ENCODE data around the gene IFNL1.
"Not testable (repeated sequence)": the region's sequence is repeated elsewhere in the genome, so short reads cannot be mapped to it uniquely, and the experiment has no call there.

The IFNL1 gene

DNA sequence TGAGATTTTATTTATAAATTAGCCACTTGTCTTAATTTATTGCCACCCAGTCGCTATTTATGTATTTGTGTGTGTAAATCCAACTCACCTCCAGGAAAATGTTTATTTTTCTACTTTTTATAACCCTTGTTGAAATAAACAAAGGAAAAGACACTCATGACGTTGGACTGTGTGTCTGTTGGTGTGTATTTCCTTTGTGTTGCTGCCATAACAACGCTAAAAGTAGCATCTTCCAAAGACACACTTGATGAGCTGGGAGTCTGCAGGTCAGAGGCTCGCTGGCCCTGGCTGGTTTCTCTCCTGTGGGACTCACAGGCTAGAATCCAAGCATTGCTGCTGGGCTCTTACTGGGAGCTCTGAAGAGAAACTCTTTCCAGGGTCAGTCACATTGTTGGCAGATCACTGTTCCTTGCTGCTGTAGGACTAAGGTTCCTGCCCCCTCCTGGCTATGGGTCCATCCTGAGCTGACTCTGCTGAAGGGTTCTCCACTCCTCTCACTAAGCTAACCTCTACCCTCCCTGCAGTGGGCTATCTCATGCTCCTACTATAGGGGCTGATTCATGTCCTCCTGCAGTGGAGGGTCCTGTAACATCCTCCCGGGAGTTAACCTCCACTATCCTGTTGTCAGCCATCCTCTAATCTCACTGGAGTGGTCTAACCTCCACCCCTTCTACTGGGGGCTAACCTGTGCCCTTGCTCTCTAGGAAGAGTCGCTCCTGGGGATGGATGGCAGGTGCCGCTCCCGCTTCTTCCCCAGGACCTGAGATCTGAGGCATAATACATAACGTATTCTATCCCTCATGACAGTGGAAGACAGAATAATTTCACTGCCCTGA, 26.0 kb upstream of the IFNL1 start:
- TF ChIP-seq, protein P1, sequence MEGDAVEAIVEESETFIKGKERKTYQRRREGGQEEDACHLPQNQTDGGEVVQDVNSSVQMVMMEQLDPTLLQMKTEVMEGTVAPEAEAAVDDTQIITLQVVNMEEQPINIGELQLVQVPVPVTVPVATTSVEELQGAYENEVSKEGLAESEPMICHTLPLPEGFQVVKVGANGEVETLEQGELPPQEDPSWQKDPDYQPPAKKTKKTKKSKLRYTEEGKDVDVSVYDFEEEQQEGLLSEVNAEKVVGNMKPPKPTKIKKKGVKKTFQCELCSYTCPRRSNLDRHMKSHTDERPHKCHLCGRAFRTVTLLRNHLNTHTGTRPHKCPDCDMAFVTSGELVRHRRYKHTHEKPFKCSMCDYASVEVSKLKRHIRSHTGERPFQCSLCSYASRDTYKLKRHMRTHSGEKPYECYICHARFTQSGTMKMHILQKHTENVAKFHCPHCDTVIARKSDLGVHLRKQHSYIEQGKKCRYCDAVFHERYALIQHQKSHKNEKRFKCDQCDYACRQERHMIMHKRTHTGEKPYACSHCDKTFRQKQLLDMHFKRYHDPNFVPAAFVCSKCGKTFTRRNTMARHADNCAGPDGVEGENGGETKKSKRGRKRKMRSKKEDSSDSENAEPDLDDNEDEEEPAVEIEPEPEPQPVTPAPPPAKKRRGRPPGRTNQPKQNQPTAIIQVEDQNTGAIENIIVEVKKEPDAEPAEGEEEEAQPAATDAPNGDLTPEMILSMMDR (IDR thresholded peaks at IDR 0.05; ENCODE audit: insufficient read depth, low read length, poor library complexity, severe bottlenecking): no peak
- Histone ChIP-seq H3K27me3 (replicated peaks; ENCODE audit: control insufficient read depth, insufficient read depth, low read length) (no peaks in the 10 kb centered on the region; the same call in 1 of the 2 replicates), H3K36me3 (ENCODE audit: control insufficient read depth, insufficient read depth, low read length) (no peaks in the 10 kb centered on the region), H3K4me3 (replicated peaks; ENCODE audit: low read depth, low read length) (no peak overlapping the region)
- DNase-seq (ENCODE audit: extremely low read depth, insufficient read length): no peak

DNA sequence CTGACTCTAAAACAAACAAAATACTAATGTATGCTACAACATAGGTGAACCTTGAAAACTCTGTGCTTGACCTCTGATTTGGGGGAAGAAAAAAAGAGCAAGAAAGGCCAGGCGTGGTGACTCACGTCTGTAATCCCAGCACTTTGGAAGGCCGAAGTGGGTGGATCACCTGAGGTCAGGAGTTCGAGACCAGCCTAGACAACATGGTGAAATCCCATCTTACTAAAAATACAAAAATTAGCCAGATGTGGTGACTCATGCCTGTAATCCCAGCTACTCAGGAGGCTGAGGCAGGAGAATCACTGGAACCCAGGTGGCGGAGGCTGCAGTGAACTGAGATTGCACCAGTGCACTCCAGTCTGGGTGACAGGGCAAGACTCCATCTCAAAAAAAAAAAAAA, 22.3 kb upstream of the IFNL1 start:
- not testable (repeated sequence) for H3K36me3 ChIP-seq (ENCODE audit: control insufficient read depth, insufficient read depth, low read length)

DNA sequence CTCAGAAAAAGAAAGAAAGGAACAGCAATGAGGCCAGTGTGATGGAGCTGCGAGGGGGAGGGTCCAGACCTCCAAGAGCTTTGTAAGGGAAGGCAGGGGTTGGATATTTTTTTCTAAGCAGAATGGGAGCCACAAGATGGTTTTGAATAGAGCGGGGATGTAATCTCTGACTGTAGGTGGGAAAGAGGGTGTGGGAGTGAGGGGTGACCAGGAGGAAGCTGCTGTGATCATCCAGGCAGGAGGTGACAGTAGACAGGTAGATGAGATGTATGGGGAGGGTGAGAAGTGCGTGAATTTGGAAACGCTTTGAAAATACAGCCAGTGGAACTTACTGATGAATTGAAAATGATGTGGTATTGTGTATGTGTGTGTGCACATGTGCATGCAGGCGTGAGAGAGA, 20.6 kb upstream of the IFNL1 start:
- no peak for DNase-seq (ENCODE audit: extremely low read depth, insufficient read length)
- Histone ChIP-seq H3K36me3 (ENCODE audit: control insufficient read depth, insufficient read depth, low read length) (no peaks in the 10 kb centered on the region), H3K4me3 (replicated peaks; ENCODE audit: low read depth, low read length) (no peak overlapping the region), H3K27me3 (replicated peaks; ENCODE audit: control insufficient read depth, insufficient read depth, low read length) (no peaks in the 10 kb centered on the region)
- TF ChIP-seq, protein P1 (IDR thresholded peaks at IDR 0.05; ENCODE audit: insufficient read depth, low read length, poor library complexity, severe bottlenecking): no peak

More for the DNA sequence above, 22.3 kb upstream of the IFNL1 start:
- not testable (repeated sequence) for H3K4me3 ChIP-seq (replicated peaks; ENCODE audit: low read depth, low read length); H3K27me3 ChIP-seq (replicated peaks; ENCODE audit: control insufficient read depth, insufficient read depth, low read length); DNase-seq (ENCODE audit: extremely low read depth, insufficient read length)

DNA sequence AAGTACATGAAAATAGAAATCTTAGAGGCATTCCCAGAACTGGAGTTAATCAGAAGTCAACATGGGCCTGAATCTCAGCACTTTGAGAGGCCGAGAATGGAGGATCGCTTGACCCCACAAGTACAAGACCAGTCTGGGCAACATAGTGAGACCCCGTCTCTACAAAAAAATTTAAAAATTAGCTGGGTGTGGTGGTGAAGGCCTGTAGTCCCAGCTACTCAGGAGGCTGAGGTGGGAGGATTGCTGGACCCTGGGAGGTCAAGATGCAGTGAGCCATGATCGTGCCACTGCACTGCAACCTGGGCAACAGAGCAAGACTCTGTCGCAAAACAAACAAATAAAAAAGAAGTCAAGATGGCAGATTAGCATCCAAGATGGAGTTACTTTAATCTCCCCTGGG, 19.5 kb upstream of the IFNL1 start:
- no peak overlapping the region for H3K4me3 ChIP-seq (replicated peaks; ENCODE audit: low read depth, low read length)
- TF ChIP-seq, protein P1 (IDR thresholded peaks at IDR 0.05; ENCODE audit: insufficient read depth, low read length, poor library complexity, severe bottlenecking): no peak
- DNase-seq (ENCODE audit: extremely low read depth, insufficient read length): no peak
- no peaks in the 10 kb centered on the region for H3K36me3 ChIP-seq (ENCODE audit: control insufficient read depth, insufficient read depth, low read length)
- no peaks in the 10 kb centered on the region for H3K27me3 ChIP-seq (replicated peaks; ENCODE audit: control insufficient read depth, insufficient read depth, low read length)

DNA sequence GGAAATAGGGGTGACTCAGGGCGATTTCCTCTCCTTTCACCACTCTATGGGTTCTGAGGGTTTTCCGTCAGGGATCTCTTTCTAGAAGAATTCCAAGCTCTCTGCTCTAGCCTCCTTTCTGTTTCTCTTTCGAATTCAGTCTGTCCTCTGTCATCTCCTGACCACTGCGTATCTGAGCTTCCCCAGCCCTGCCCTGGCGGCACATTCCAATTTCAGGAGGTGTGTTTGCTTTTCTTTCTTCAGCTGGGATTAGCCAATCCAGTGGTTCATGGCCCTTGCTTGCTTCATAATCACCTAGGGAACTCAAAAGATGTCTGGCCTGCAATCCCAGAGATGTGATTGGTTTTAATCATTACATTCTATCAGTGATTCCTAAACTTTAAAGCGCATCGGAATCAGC, 18.6 kb upstream of the IFNL1 start:
- H3K4me3 ChIP-seq (replicated peaks; ENCODE audit: low read depth, low read length): no peak overlapping the region
- no peaks in the 10 kb centered on the region for H3K36me3 ChIP-seq (ENCODE audit: control insufficient read depth, insufficient read depth, low read length)
- no peaks in the 10 kb centered on the region for H3K27me3 ChIP-seq (replicated peaks; ENCODE audit: control insufficient read depth, insufficient read depth, low read length)
- TF ChIP-seq, protein P1 (IDR thresholded peaks at IDR 0.05; ENCODE audit: insufficient read depth, low read length, poor library complexity, severe bottlenecking): no peak
- DNase-seq (ENCODE audit: extremely low read depth, insufficient read length): no peak

DNA sequence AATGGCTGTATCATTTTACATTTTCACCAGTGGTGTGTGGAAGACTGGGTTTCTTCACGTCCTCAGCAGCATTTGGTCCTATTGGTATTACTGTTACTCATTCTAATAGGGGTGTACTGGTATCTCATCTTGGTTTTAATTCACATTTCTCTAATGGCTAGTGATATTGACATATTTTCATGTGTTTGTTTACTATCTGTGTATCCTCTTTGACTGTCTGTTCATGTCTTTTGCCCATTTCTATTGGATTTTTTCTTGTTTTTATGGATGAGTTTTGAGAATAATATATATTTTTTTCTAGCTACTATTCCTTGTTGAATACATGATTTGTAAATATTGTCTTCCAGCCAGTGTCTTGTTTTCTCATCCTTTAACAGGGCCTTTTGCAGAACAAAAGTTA, 14.2 kb upstream of the IFNL1 start:
- TF ChIP-seq, protein P1 (IDR thresholded peaks at IDR 0.05; ENCODE audit: insufficient read depth, low read length, poor library complexity, severe bottlenecking): no peak

More for the DNA sequence above, 14.2 kb upstream of the IFNL1 start:
- H3K4me3 ChIP-seq (replicated peaks; ENCODE audit: low read depth, low read length): no peak overlapping the region
- no peak for DNase-seq (ENCODE audit: extremely low read depth, insufficient read length)
- no peaks in the 10 kb centered on the region for H3K27me3 ChIP-seq (replicated peaks; ENCODE audit: control insufficient read depth, insufficient read depth, low read length)
- no peaks in the 10 kb centered on the region for H3K36me3 ChIP-seq (ENCODE audit: control insufficient read depth, insufficient read depth, low read length)
